Activated B cell treated with CpG ODN at 0.5 μM for 24 hours (primary cell): ENCODE data around the gene RPA1. TPM values are rescaled to one million over a fixed set of nuclear protein-coding genes. Genes with fewer than 3 reads are reported as not detected.

Source experiments
- ATAC-seq: fragments of 200-7000 bp; cut with Tn5 transposase; one replicate; pipeline ENCODE4 v1.10.0; 2021; ENCODE audit warnings: low read depth, mild to moderate bottlenecking, moderate library complexity
- CTCF ChIA-PET: fragments of 350-600 bp; sonication (Branson Sonifier 250); formaldehyde crosslinking; loops from one replicate; lab custom pipeline; 2021; ENCODE audit warnings: antibody characterized with exemption; lab: Charles Lee
- POLR2A ChIA-PET: fragments of 350-600 bp; sonication (Branson Sonifier 250); formaldehyde crosslinking; loops from one replicate; lab custom pipeline; 2021; ENCODE audit warnings: antibody characterized with exemption; lab: Charles Lee
- DNase-seq: peaks from one replicate; pipeline ENCODE4 v3.0.0; 2022
- H3K27ac Mint-ChIP-seq: one replicate; pipeline ENCODE4 v1.8.0; 2020; ENCODE audit warnings: mixed read lengths
- H3K27me3 Mint-ChIP-seq: one replicate; pipeline ENCODE4 v1.8.0; 2021; ENCODE audit warnings: mixed read lengths
- H3K36me3 Mint-ChIP-seq: one replicate; pipeline ENCODE4 v1.8.0; 2021; ENCODE audit warnings: low read depth, mixed read lengths
- H3K4me1 Mint-ChIP-seq: one replicate; pipeline ENCODE4 v1.8.0; 2021; ENCODE audit warnings: mixed read lengths
- H3K4me3 Mint-ChIP-seq: one replicate; pipeline ENCODE4 v1.8.0; 2020; ENCODE audit warnings: mild to moderate bottlenecking, mixed read lengths
- H3K9me3 Mint-ChIP-seq: one replicate; pipeline ENCODE4 v1.8.0; 2020; ENCODE audit warnings: mixed read lengths
- intact Hi-C: fragments of 100-400 bp; cut with micrococcal nuclease; formaldehyde crosslinking; loops from one replicate; pipeline ENCODE4 v1.15.1; 2024
- total RNA-seq: library from RNA; stranded (reverse); gene quantifications from 2 replicates; pipeline ENCODE4 v1.2.3, GENCODE V29; 2022
- TF ChIP-seq, protein P1 (sequence below): fragments of 200-600 bp; IDR thresholded peaks from one replicate; pipeline ENCODE4 v1.8.0; 2022; ENCODE audit warnings: antibody characterized with exemption, mild to moderate bottlenecking

RPA1 gene
- total RNA-seq, 1 donor from 2014 or later: 99.8 TPM

DNA sequence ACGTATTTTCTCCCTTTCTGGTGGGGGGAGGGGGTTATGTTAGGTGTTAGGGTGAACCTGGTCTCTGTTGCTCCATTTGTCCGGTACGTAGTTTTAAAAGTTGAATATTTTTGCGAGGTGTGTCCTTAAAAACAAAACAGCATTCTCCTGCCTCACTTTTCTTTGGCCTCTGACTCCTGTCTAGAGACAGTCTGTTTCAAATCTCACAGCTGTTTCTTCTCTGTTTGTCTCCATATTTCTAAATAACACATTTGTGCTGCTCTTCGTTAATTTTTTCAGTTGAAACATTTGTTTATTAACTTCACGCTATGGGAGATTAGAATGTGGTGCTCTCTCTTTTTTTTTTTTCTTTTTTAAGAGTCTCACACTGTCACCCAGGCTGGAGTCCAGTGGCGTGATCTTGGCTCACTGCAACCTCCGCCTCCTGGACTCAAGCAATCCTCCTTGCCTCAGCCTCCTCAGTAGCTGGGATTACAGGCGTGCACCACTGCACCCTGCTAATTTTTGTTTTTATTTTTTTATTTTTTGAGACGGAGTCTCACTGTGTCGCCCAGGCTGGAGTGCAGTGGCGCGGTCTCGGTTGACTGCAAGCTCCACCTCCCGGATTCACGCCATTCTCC lies 31.7 kb downstream of the RPA1 start:
- Mint-ChIP-seq H3K27ac (no peak overlapping the region), H3K27me3 (no peaks in the 10 kb centered on the region), H3K4me3 (no peak overlapping the region), H3K4me1 (no peaks in the 10 kb centered on the region), H3K9me3 (no peaks in the 10 kb centered on the region), H3K36me3 (peaks cover 31% of the 10 kb centered on the region)
- ChIA-PET CTCF (interaction anchor here (0.6 to 1.7 kb wide), 3 partner anchors 68 to 140 kb away, joined by 4 to 9 read pairs (median 6); no protein-coding TSS in a partner anchor), POLR2A (interaction anchor here (0.7 kb wide), 1 partner anchor 27 kb away, joined by 6 read pairs; no protein-coding TSS in a partner anchor)
- TF ChIP-seq, protein P1, sequence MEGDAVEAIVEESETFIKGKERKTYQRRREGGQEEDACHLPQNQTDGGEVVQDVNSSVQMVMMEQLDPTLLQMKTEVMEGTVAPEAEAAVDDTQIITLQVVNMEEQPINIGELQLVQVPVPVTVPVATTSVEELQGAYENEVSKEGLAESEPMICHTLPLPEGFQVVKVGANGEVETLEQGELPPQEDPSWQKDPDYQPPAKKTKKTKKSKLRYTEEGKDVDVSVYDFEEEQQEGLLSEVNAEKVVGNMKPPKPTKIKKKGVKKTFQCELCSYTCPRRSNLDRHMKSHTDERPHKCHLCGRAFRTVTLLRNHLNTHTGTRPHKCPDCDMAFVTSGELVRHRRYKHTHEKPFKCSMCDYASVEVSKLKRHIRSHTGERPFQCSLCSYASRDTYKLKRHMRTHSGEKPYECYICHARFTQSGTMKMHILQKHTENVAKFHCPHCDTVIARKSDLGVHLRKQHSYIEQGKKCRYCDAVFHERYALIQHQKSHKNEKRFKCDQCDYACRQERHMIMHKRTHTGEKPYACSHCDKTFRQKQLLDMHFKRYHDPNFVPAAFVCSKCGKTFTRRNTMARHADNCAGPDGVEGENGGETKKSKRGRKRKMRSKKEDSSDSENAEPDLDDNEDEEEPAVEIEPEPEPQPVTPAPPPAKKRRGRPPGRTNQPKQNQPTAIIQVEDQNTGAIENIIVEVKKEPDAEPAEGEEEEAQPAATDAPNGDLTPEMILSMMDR: no peak
- DNase-seq (no peak), ATAC-seq (no peak)
- intact Hi-C loops: loop anchor here (10.0 kb wide), 1 partner anchor 297 kb away; the partner anchor contains the start of gene PITPNA

DNA sequence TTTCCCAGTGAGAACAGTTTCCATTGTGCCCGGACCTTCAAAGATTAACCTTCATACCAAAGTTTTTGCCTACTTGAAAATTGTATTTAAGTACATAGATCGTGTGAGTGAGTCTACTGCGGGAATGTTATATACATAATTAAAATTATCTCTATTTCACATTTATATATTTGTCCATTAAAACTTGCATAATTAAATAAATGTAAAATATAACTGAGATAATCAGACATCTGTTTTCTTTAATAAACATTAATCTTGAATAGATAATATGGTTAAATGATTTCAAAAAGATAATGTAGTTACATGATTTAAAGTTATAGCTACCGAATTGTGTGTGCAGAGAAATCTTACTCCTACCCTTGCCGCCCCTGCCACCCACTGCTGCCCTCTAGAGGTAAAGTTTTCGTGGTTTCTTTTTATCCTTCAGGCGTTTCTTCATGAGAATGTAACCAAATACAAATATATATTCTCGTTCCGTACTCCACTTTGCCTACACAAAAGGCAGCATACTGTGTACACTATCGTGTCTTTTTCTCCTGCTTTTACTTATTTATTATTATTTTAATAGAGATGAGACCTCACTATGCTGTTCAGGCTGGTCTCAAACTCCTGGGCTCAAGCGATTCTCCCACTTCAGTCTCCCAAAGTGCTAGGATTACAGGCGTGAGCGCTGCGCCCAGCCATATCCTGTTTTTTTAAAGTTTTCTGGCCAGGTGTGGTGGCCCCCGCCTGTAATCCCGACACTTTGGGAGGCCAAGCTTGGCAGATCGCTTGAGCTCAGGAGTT lies 35.6 kb downstream of the RPA1 start:
- no peak overlapping the region for H3K27ac Mint-ChIP-seq
- CTCF ChIA-PET: interaction anchor here (0.6 to 3.9 kb wide), 17 partner anchors 9 to 417 kb away, joined by 3 to 45 read pairs (median 4); no protein-coding TSS in a partner anchor
- no peak for DNase-seq
- peaks cover 29% of the 10 kb centered on the region for H3K36me3 Mint-ChIP-seq
- intact Hi-C loops: loop anchor here (1.0 to 10.0 kb wide), 4 partner anchors 73 to 301 kb away; partner anchors contain the start of gene PITPNA
- no peaks in the 10 kb centered on the region for H3K4me1 Mint-ChIP-seq
- H3K27me3 Mint-ChIP-seq: no peaks in the 10 kb centered on the region
- no peaks in the 10 kb centered on the region for H3K9me3 Mint-ChIP-seq
- TF ChIP-seq, protein P1: peak; percentile 63
- H3K4me3 Mint-ChIP-seq: no peak overlapping the region
- peak; percentile 42 for ATAC-seq
- POLR2A ChIA-PET: interaction anchor here (0.6 to 1.6 kb wide), 4 partner anchors 144 to 202 kb away, joined by 3 to 11 read pairs (median 3); no protein-coding TSS in a partner anchor

DNA sequence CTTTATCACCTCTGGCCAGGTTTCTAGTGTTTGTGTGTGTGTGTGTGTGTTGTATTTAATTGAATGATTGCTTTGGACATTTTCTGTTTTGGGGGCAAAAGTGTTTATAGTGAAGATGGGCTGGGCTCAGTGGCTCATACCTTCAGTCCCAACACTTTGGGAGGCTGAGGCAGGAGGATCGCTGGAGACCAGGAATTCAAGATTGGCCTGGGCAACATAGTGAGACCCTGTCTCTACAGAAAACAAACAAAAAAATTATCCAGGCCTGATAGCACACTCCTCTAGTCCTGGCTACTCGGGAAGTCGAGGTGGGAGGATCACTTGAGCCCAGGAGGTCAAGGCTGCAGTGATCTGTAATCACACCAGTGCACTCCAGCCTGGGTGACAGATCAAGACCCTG lies 37.5 kb downstream of the RPA1 start:
- Mint-ChIP-seq H3K4me1 (no peaks in the 10 kb centered on the region), H3K36me3 (peaks cover 29% of the 10 kb centered on the region), H3K9me3 (no peaks in the 10 kb centered on the region), H3K27ac (no peak overlapping the region), H3K27me3 (no peaks in the 10 kb centered on the region), H3K4me3 (no peak overlapping the region)
- POLR2A ChIA-PET: interaction anchor here (0.6 kb wide), 1 partner anchor 10 kb away, joined by 4 read pairs; no protein-coding TSS in a partner anchor
- CTCF ChIA-PET: interaction anchor here (1.8 kb wide), 1 partner anchor 198 kb away, joined by 4 read pairs; no protein-coding TSS in a partner anchor
- DNase-seq (no peak), ATAC-seq (no peak)
- TF ChIP-seq, protein P1: no peak
- intact Hi-C loops: loop anchor here (5.0 to 10.0 kb wide), 2 partner anchors 75 to 303 kb away; partner anchors contain the start of gene PITPNA

DNA sequence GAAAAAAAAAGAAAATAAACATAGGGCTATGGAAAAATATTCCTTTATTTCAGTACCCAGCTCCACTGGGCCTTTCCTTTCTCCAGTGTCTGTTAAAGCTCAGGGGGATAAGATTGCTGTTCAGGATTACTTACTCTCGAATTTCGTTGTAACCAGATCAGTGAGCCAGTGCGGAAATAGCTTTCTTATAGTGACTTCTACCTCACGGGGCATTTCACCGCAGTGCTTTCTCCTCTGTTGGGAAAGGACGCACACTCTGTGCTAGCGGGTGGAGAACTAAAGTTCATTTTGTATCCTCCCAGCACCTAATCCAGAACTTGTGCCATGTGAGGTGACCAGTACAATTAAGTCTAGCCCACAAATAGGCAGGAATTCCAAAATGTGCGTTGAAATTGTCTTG lies 38.3 kb downstream of the RPA1 start:
- DNase-seq: no peak
- Mint-ChIP-seq H3K36me3 (peaks cover 34% of the 10 kb centered on the region), H3K4me3 (no peak overlapping the region), H3K27ac (no peak overlapping the region), H3K27me3 (no peaks in the 10 kb centered on the region), H3K4me1 (no peaks in the 10 kb centered on the region), H3K9me3 (no peaks in the 10 kb centered on the region)
- ATAC-seq: no peak
- ChIA-PET CTCF (interaction anchor here (1.8 kb wide), 1 partner anchor 199 kb away, joined by 4 read pairs; no protein-coding TSS in a partner anchor), POLR2A (interaction anchor here (0.6 kb wide), 1 partner anchor 11 kb away, joined by 4 read pairs; no protein-coding TSS in a partner anchor)
- intact Hi-C loops: loop anchor here (5.0 to 10.0 kb wide), 2 partner anchors 76 to 303 kb away; partner anchors contain the start of gene PITPNA
- TF ChIP-seq, protein P1: no peak
